HS-5 (cell line): ENCODE measurements around the gene SCAMP5.

Source experiments
- DNase-seq: peaks from one replicate; pipeline ENCODE4 v3.0.0-alpha.2; 2012; ENCODE audit warnings: low read depth

The SCAMP5 gene

GRCh38 chr15:75048394-75048793 is 53.0 kb downstream of the SCAMP5 start:
- no peak for DNase-seq

GRCh38 chr15:75049392-75049791 is 54.0 kb downstream of the SCAMP5 start:
- DNase-seq: no peak

- DNase-seq: no peak
These were observed 54.9 kb downstream of the SCAMP5 start for GRCh38 chr15:75050283-75050682.

- no peak for DNase-seq
These were observed 55.8 kb downstream of the SCAMP5 start for GRCh38 chr15:75051191-75051608.

GRCh38 chr15:75051711-75052110 is 56.3 kb downstream of the SCAMP5 start:
- DNase-seq: no peak

- DNase-seq: no peak
These were observed 57.8 kb downstream of the SCAMP5 start for GRCh38 chr15:75052972-75053747.

- DNase-seq: no peak
These were observed 58.4 kb downstream of the SCAMP5 start for GRCh38 chr15:75053748-75054125.

- no peak for DNase-seq
These were observed 59.0 kb downstream of the SCAMP5 start for GRCh38 chr15:75054172-75054897.

GRCh38 chr15:75056036-75056435 is 60.7 kb downstream of the SCAMP5 start:
- no peak for DNase-seq

GRCh38 chr15:75058127-75058905 is 63.0 kb downstream of the SCAMP5 start:
- DNase-seq: no peak

GRCh38 chr15:75059607-75060006 is 64.2 kb downstream of the SCAMP5 start:
- DNase-seq: no peak

GRCh38 chr15:75061272-75061671 is 65.9 kb downstream of the SCAMP5 start:
- DNase-seq: no peak

GRCh38 chr15:75062706-75063105 is 67.3 kb downstream of the SCAMP5 start:
- no peak for DNase-seq

GRCh38 chr15:75063338-75063737 is 68.0 kb downstream of the SCAMP5 start:
- no peak for DNase-seq

GRCh38 chr15:75063889-75064288 is 68.5 kb downstream of the SCAMP5 start:
- no peak for DNase-seq

GRCh38 chr15:75064846-75065245 is 69.5 kb downstream of the SCAMP5 start:
- no peak for DNase-seq

- DNase-seq: no peak
These were observed 70.1 kb downstream of the SCAMP5 start for GRCh38 chr15:75065467-75065850.

GRCh38 chr15:75065851-75066509 is 70.6 kb downstream of the SCAMP5 start:
- no peak for DNase-seq

GRCh38 chr15:75067123-75067830 is 71.9 kb downstream of the SCAMP5 start:
- peak; percentile 57 for DNase-seq

GRCh38 chr15:75068748-75069147 is 73.4 kb downstream of the SCAMP5 start:
- DNase-seq: no peak

- DNase-seq: no peak
These were observed 74.0 kb downstream of the SCAMP5 start for GRCh38 chr15:75069301-75069925.
